Neutrophil (primary cell): ENCODE measurements around the gene SLC39A13.

Experiments used
- H3K27ac ChIP-seq: fragments of 200-600 bp; sonication (generic); 2 replicates; pipeline ENCODE4 v1.5.1; 2016; ENCODE audit warnings: mild to moderate bottlenecking, moderate library complexity
- H3K27me3 ChIP-seq: fragments of 200-600 bp; sonication (generic); 2 replicates; pipeline ENCODE4 v1.6.0; 2016; ENCODE audit warnings: mild to moderate bottlenecking
- H3K36me3 ChIP-seq: fragments of 200-600 bp; sonication (generic); 2 replicates; pipeline ENCODE4 v1.5.1; 2017
- H3K4me1 ChIP-seq, 2 experiments: fragments of 200-600 bp in 1 of 2; sonication (generic) in 1 of 2; 1 replicate in 1 of 2; 2 replicates in 1 of 2; pipeline versions ENCODE4 v1.5.1 to v1.6.1; 2013 to 2016; ENCODE audit warnings: low read depth in 1 of 2, low read length in 1 of 2, mild to moderate bottlenecking in 1 of 2, moderate library complexity in 1 of 2; ENCODE audit not compliant: control insufficient read depth in 1 of 2, insufficient read depth in 1 of 2
- H3K4me3 ChIP-seq, 2 experiments: fragments of 200-600 bp in 1 of 2; sonication (generic) in 1 of 2; 1 replicate in 1 of 2; 2 replicates in 1 of 2; pipeline ENCODE4 v1.5.1; 2013 to 2016; ENCODE audit warnings: low read depth in 1 of 2, low read length in 1 of 2, mild to moderate bottlenecking in 1 of 2, moderate library complexity in 1 of 2
- H3K9me3 ChIP-seq: fragments of 200-600 bp; sonication (generic); 2 replicates; pipeline ENCODE4 v1.5.1; 2016
- TF ChIP-seq, protein P1 (sequence below): fragments of 200-600 bp; sonication (generic); IDR thresholded peaks from 2 replicates; pipeline ENCODE4 v1.5.1; 2016; ENCODE audit warnings: antibody characterized with exemption

SLC39A13 gene

DNA sequence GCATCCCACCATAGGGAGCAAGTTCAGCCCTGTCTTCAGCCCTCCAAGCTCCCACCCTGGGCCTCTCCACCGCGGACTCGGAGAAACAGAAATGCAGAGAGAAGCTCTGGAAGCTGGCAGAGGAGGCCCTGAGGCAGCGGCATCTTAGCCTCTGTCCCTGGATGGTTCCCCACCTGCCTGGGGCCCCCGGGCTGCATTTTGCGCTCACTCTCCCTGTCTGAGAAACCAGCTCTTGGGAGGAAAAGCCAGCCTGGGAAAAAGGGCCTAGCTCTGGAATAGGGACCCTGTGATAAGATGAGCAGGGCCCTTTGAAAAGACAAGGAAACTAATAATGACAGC is 18.0 kb upstream of the SLC39A13 start:
- Histone ChIP-seq H3K27ac (peak overlapping the region; percentile 99), H3K36me3 (no peaks in the 10 kb centered on the region), H3K27me3 (no peaks in the 10 kb centered on the region), H3K4me1 (peaks cover 93 to 95% of the 10 kb centered on the region in 2 experiments), H3K4me3 (peak overlapping the region; percentile 78 to 92), H3K9me3 (no peaks in the 10 kb centered on the region)
- TF ChIP-seq, protein P1, sequence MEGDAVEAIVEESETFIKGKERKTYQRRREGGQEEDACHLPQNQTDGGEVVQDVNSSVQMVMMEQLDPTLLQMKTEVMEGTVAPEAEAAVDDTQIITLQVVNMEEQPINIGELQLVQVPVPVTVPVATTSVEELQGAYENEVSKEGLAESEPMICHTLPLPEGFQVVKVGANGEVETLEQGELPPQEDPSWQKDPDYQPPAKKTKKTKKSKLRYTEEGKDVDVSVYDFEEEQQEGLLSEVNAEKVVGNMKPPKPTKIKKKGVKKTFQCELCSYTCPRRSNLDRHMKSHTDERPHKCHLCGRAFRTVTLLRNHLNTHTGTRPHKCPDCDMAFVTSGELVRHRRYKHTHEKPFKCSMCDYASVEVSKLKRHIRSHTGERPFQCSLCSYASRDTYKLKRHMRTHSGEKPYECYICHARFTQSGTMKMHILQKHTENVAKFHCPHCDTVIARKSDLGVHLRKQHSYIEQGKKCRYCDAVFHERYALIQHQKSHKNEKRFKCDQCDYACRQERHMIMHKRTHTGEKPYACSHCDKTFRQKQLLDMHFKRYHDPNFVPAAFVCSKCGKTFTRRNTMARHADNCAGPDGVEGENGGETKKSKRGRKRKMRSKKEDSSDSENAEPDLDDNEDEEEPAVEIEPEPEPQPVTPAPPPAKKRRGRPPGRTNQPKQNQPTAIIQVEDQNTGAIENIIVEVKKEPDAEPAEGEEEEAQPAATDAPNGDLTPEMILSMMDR: no peak

DNA sequence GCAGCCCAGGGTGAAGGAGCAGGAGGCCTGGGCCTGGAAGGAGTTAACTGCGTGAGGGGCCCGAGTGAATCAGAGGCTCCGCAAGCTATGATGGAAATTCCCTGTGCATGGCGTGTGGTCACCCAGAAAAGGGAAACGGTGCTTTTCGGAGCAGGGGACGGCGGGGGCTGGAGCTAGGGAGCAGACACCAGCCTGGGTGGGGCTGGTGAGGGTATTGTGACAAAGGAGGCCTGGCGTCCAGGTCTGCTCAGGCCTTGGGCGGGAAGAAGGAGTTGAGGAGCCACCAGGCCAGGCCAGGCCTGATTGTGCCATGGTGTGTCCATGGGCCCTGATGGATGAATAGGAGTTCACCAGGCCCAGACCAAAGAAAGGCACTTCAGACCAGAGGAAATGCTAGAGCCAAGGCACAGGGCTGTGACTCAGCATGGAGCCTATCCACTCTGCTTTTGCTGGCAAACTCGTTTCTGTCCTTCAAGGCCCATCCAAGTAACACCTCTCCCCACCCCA is 17.3 kb upstream of the SLC39A13 start:
- peak overlapping the region; percentile 99 for H3K27ac ChIP-seq
- H3K4me3 ChIP-seq: peak overlapping the region; percentile 78 to 92
- TF ChIP-seq, protein P1: no peak
- peaks cover 97% of the 10 kb centered on the region in 2 experiments for H3K4me1 ChIP-seq
- H3K27me3 ChIP-seq: no peaks in the 10 kb centered on the region
- H3K9me3 ChIP-seq: no peaks in the 10 kb centered on the region
- H3K36me3 ChIP-seq: no peaks in the 10 kb centered on the region

DNA sequence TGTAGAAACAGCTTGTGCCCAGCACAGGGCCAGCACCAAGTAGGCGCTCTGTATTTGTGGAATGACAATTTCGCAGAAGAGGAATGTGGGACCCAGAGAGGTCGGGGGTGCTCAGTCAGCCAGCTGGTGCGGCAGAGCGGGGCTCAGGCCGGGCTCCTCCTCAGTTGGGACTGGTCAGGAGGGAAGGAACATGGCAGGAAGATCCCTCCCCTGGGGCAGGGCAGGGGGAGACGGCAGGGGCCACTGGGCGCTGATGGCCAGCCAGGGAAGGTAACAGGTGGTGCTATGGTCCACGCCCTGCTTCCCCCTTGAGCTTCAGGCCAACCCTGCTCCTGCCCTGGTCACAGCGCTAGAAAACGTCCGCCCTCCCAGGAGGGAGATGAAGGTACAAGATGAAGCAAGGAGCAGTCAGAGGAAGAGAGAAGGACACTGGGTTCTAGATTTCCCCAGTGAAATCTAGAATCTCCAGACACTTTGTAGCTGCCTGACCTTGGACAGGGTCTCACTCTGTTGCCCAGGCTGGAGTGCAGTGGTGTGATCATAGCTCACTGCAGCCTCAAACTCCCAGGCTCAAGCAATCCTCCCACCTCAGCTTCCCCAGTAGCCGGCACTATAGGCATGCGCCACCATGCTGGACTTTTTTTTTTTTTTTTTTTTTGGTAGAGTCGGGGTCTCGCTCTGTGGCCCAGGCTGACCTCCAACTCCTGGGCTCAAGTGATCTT is 16.5 kb upstream of the SLC39A13 start:
- H3K27ac ChIP-seq: peak overlapping the region; percentile 99
- TF ChIP-seq, protein P1: no peak
- H3K9me3 ChIP-seq: no peaks in the 10 kb centered on the region
- H3K4me1 ChIP-seq: peaks cover 94 to 96% of the 10 kb centered on the region in 2 experiments
- peak overlapping the region; percentile 78 to 92 for H3K4me3 ChIP-seq
- no peaks in the 10 kb centered on the region for H3K36me3 ChIP-seq
- no peaks in the 10 kb centered on the region for H3K27me3 ChIP-seq

DNA sequence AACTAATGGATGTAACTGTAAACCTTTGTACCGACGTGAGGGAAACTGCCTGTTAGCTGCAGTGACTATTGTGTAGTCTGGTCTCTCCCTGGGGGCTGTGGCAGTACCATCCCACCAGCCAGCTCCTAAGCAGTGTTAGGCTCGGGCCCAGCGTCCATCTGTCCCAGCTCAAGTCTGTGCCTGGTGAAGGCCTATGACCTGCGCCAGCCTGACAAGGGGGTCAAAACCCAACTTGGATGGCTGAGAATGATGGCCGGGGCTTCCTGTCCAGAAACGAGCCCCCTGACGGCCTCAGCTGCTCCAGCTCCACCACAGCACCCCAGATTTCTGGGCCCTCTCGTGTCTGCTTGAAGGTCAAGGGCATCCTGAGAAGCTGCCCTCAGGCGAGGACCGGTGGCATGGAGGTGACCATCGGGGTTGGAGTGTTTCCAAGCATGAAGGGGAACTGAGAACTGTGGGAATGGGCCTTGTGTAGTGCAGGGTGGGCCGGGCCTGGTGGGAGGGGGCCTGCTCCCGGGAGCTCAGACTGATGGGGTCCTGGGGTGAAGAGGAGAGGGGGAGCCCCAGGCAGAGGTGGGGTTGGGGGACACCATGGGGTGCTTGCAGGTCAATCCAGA is 15.7 kb upstream of the SLC39A13 start:
- no peaks in the 10 kb centered on the region for H3K27me3 ChIP-seq
- TF ChIP-seq, protein P1: no peak
- peak overlapping the region; percentile 78 to 92 for H3K4me3 ChIP-seq
- peak overlapping the region; percentile 99 for H3K27ac ChIP-seq
- peaks cover 94% of the 10 kb centered on the region in 2 experiments for H3K4me1 ChIP-seq
- H3K9me3 ChIP-seq: no peaks in the 10 kb centered on the region
- no peaks in the 10 kb centered on the region for H3K36me3 ChIP-seq

DNA sequence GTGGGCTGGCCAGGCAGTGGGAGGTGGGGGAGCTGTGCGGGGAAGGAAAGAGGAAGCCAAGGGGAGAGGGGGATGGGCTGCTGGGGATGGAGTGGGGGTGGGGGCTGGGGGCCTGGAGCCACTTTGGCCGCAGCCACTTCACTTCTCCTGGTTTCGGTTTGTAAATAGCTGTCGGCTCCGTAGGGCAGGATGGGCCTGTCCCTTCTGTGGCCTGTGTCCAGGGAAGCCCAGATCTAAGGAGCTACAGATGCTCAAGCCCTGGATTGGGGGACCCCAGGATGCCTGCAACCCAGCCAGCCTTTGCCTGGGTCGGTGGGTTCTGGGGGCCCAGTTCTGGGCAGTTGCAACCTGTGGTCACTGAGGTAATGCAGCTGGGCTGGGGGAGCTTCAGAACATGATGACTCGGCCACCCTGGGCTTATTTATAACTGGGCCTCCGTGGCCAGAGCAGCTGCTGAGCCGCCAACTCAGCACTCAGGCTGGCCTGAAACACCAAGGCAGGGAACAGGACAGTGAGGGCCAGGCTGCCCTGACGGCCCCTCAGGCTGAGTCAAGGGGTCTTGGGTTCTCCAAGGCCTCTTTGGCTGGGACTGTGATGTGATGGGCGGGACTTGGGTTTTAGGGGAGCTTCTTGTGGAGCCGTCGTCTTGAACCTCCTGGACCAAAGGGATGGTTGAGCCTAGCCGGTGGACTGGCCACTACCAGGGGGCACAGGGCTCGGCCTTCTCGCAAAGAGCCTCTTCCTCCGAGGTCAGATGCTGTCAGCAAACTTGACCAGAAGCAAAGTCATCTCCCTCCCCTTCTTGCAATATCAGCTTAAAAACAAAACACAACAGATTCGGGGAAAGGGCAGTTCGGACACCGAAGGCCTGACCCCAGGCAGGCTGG is 15.0 kb upstream of the SLC39A13 start:
- TF ChIP-seq, protein P1: peak; percentile 14
- H3K27ac ChIP-seq: peak overlapping the region; percentile 99
- peak overlapping the region; percentile 78 to 92 for H3K4me3 ChIP-seq

More for the DNA sequence above, 15.0 kb upstream of the SLC39A13 start:
- Histone ChIP-seq H3K36me3 (no peaks in the 10 kb centered on the region), H3K27me3 (no peaks in the 10 kb centered on the region), H3K9me3 (no peaks in the 10 kb centered on the region), H3K4me1 (peaks cover 93 to 94% of the 10 kb centered on the region in 2 experiments)
